ENCODE measurements around the gene CPEB3. TPM values are rescaled to one million over a fixed set of nuclear protein-coding genes. Genes with fewer than 3 reads are reported as not detected.

The CPEB3 gene
- total and polyA plus RNA-seq, 2 donors (not counting 1 experiment from before 2014, with no cell fraction given) = 0.37 to 0.66 TPM

GRCh38 chr10:92264249-92264648 is 26.6 kb downstream of the CPEB3 start:
- H3K36me3 ChIP-seq (ENCODE audit: control insufficient read depth, insufficient read depth, low read length) = no peaks in the 10 kb centered on the region
- no peak for TF ChIP-seq CTCF (conservative IDR thresholded peaks at IDR 0.05 in 1 of 2, IDR thresholded peaks at IDR 0.05 in 1 of 2; ENCODE audit: low read depth in 1 of 2, low read length in 2 of 2)
- no peak for TF ChIP-seq EZH2 (IDR thresholded peaks at IDR 0.05; ENCODE audit: low read length, missing control alignments)
- H3K27ac ChIP-seq (ENCODE audit: insufficient read depth, low read length) = no peak overlapping the region
- H3K79me2 ChIP-seq (ENCODE audit: control insufficient read depth, insufficient read depth, low read length) = no peaks in the 10 kb centered on the region
- no peak overlapping the region for H3K4me2 ChIP-seq (ENCODE audit: extremely low read depth, insufficient read depth, low read length)
- H2AFZ ChIP-seq (ENCODE audit: low read length) = no peak overlapping the region
- no peaks in the 10 kb centered on the region for H3K27me3 ChIP-seq (ENCODE audit: control insufficient read depth, insufficient read depth, low read length)
- no peak overlapping the region for H3K4me3 ChIP-seq (replicated peaks in 1 of 4; ENCODE audit: control extremely low read depth in 1 of 4, insufficient read depth in 1 of 4, low read depth in 3 of 4, low read length in 4 of 4)
- H3K4me1 ChIP-seq (ENCODE audit: control insufficient read depth, extremely low read depth, insufficient read depth, low read length) = no peaks in the 10 kb centered on the region
- no peaks in the 10 kb centered on the region for H3K9me3 ChIP-seq (ENCODE audit: control insufficient read depth, insufficient read depth, low read depth, low read length)
- no peak for DNase-seq (ENCODE audit: low read depth in 2 of 2)
- no peak overlapping the region for H3K9ac ChIP-seq (ENCODE audit: insufficient read depth, low read length)
- H4K20me1 ChIP-seq (ENCODE audit: control insufficient read depth, extremely low read depth, insufficient read depth, low read length) = no peaks in the 10 kb centered on the region

DNA sequence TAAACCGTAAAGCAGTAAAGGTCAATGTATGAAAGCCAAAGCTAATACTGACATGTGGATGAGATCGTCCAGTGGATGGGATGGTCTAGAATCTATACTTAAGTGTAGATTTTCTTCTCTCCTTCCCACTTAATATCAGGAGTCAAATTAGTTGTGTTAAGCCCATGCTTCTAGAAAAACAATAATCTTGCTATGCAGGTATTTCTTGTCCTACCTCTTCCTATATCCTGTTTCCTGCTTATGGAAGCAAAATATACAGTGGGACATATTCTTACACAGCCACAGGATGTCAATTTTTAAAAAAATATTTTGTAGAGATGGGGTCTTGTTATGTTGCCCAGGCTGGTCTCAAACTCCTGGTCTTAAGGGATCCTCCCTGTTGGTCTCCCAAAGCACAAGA is 27.5 kb downstream of the CPEB3 start:
- no peaks in the 10 kb centered on the region for H3K79me2 ChIP-seq (ENCODE audit: control insufficient read depth, insufficient read depth, low read length)
- no peaks in the 10 kb centered on the region for H3K4me1 ChIP-seq (ENCODE audit: control insufficient read depth, extremely low read depth, insufficient read depth, low read length)
- no peak for TF ChIP-seq CTCF (conservative IDR thresholded peaks at IDR 0.05 in 1 of 2, IDR thresholded peaks at IDR 0.05 in 1 of 2; ENCODE audit: low read depth in 1 of 2, low read length in 2 of 2)
- no peak for TF ChIP-seq EZH2 (IDR thresholded peaks at IDR 0.05; ENCODE audit: low read length, missing control alignments)
- no peak overlapping the region for H3K9ac ChIP-seq (ENCODE audit: insufficient read depth, low read length)
- no peaks in the 10 kb centered on the region for H3K9me3 ChIP-seq (ENCODE audit: control insufficient read depth, insufficient read depth, low read depth, low read length)
- no peak overlapping the region for H3K27ac ChIP-seq (ENCODE audit: insufficient read depth, low read length)
- H4K20me1 ChIP-seq (ENCODE audit: control insufficient read depth, extremely low read depth, insufficient read depth, low read length) = no peaks in the 10 kb centered on the region
- H3K4me2 ChIP-seq (ENCODE audit: extremely low read depth, insufficient read depth, low read length) = no peak overlapping the region
- H2AFZ ChIP-seq (ENCODE audit: low read length) = no peak overlapping the region
- H3K27me3 ChIP-seq (ENCODE audit: control insufficient read depth, insufficient read depth, low read length) = no peaks in the 10 kb centered on the region
- H3K36me3 ChIP-seq (ENCODE audit: control insufficient read depth, insufficient read depth, low read length) = no peaks in the 10 kb centered on the region
- no peak overlapping the region for H3K4me3 ChIP-seq (replicated peaks in 1 of 4; ENCODE audit: control extremely low read depth in 1 of 4, insufficient read depth in 1 of 4, low read depth in 3 of 4, low read length in 4 of 4)
- no peak for DNase-seq (ENCODE audit: low read depth in 2 of 2)

- no peaks in the 10 kb centered on the region for H3K36me3 ChIP-seq (ENCODE audit: control insufficient read depth, insufficient read depth, low read length)
- no peaks in the 10 kb centered on the region for H3K79me2 ChIP-seq (ENCODE audit: control insufficient read depth, insufficient read depth, low read length)
- H3K27me3 ChIP-seq (ENCODE audit: control insufficient read depth, insufficient read depth, low read length) = no peaks in the 10 kb centered on the region
- H3K4me3 ChIP-seq (replicated peaks in 1 of 4; ENCODE audit: control extremely low read depth in 1 of 4, insufficient read depth in 1 of 4, low read depth in 3 of 4, low read length in 4 of 4) = no peak overlapping the region
- no peak overlapping the region for H3K9ac ChIP-seq (ENCODE audit: insufficient read depth, low read length)
- no peak overlapping the region for H3K27ac ChIP-seq (ENCODE audit: insufficient read depth, low read length)
- H2AFZ ChIP-seq (ENCODE audit: low read length) = no peak overlapping the region
- no peak overlapping the region for H3K4me2 ChIP-seq (ENCODE audit: extremely low read depth, insufficient read depth, low read length)
- H3K4me1 ChIP-seq (ENCODE audit: control insufficient read depth, extremely low read depth, insufficient read depth, low read length) = no peaks in the 10 kb centered on the region
- H4K20me1 ChIP-seq (ENCODE audit: control insufficient read depth, extremely low read depth, insufficient read depth, low read length) = no peaks in the 10 kb centered on the region
- no peak for DNase-seq (ENCODE audit: low read depth in 2 of 2)
- no peak for TF ChIP-seq EZH2 (IDR thresholded peaks at IDR 0.05; ENCODE audit: low read length, missing control alignments)
- no peak for TF ChIP-seq CTCF (conservative IDR thresholded peaks at IDR 0.05 in 1 of 2, IDR thresholded peaks at IDR 0.05 in 1 of 2; ENCODE audit: low read depth in 1 of 2, low read length in 2 of 2)
- no peaks in the 10 kb centered on the region for H3K9me3 ChIP-seq (ENCODE audit: control insufficient read depth, insufficient read depth, low read depth, low read length)
Observed at GRCh38 chr10:92248566-92248965, 42.3 kb downstream of the CPEB3 start.
